Activated T-cell treated with anti-CD3 and anti-CD28 coated beads, Interleukin-2, amount 50 U/mL, for 1 hour (primary cell): ENCODE measurements around the gene CDR2L.
"Not testable (repeated sequence)": the region's sequence is repeated elsewhere in the genome, so short reads cannot be mapped to it uniquely, and the experiment has no call there.

Experiments used
- DNase-seq: peaks from one replicate; pipeline ENCODE4 v3.0.0-alpha.2; 2020

The CDR2L gene

GRCh38 chr17:74982663-74983313, 4.6 kb upstream of the CDR2L start:
- not testable (repeated sequence) for DNase-seq

- no peak for DNase-seq
Observed at GRCh38 chr17:74986206-74986576, 1.2 kb upstream of the CDR2L start.

- DNase-seq = no peak
Observed at GRCh38 chr17:74987909-74988711, 678 bp downstream of the CDR2L start.

- no peak for DNase-seq
Observed at GRCh38 chr17:74990581-74991105, 3.2 kb downstream of the CDR2L start.

GRCh38 chr17:74992223-74992622, 4.8 kb downstream of the CDR2L start:
- DNase-seq = no peak

GRCh38 chr17:74994440-74994839, 7.0 kb downstream of the CDR2L start:
- no peak for DNase-seq

- no peak for DNase-seq
Observed at GRCh38 chr17:74995847-74996246, 8.4 kb downstream of the CDR2L start.

- no peak for DNase-seq
Observed at GRCh38 chr17:74998783-74999182, 11.4 kb downstream of the CDR2L start.

- no peak for DNase-seq
Observed at GRCh38 chr17:74999523-74999922, 12.1 kb downstream of the CDR2L start.

- no peak for DNase-seq
Observed at GRCh38 chr17:75001915-75002843, 14.7 kb downstream of the CDR2L start.

GRCh38 chr17:75003070-75003956, 15.9 kb downstream of the CDR2L start:
- DNase-seq = no peak

- no peak for DNase-seq
Observed at GRCh38 chr17:75003957-75004355, 16.5 kb downstream of the CDR2L start.

GRCh38 chr17:75004371-75004770, 16.9 kb downstream of the CDR2L start:
- no peak for DNase-seq

- DNase-seq = no peak
Observed at GRCh38 chr17:75005291-75005690, 17.9 kb downstream of the CDR2L start.

- DNase-seq = not testable (repeated sequence)
Observed at GRCh38 chr17:75006084-75006483, 18.7 kb downstream of the CDR2L start.

- DNase-seq = no peak
Observed at GRCh38 chr17:75006653-75007052, 19.2 kb downstream of the CDR2L start.

- DNase-seq = no peak
Observed at GRCh38 chr17:75008373-75008772, 20.9 kb downstream of the CDR2L start.

GRCh38 chr17:75009139-75009724, 21.8 kb downstream of the CDR2L start:
- DNase-seq = no peak

GRCh38 chr17:75010683-75011400, 23.4 kb downstream of the CDR2L start:
- no peak for DNase-seq

- DNase-seq = no peak
Observed at GRCh38 chr17:75011401-75012095, 24.1 kb downstream of the CDR2L start.

- DNase-seq = no peak
Observed at GRCh38 chr17:75012096-75012345, 24.6 kb downstream of the CDR2L start.
